RCC 7860 (cell line): ENCODE results near the gene ACADVL.

ENCODE experiments used
- DNase-seq: peaks from one replicate; pipeline ENCODE4 v3.0.0-alpha.2; 2015; ENCODE audit warnings: low spot score
- FAIRE-seq: peaks from 2 replicates; lab custom pipeline; 2012; peaks lifted over from hg19 to GRCh38; lab: Jason Lieb, UNC

The ACADVL gene

DNA sequence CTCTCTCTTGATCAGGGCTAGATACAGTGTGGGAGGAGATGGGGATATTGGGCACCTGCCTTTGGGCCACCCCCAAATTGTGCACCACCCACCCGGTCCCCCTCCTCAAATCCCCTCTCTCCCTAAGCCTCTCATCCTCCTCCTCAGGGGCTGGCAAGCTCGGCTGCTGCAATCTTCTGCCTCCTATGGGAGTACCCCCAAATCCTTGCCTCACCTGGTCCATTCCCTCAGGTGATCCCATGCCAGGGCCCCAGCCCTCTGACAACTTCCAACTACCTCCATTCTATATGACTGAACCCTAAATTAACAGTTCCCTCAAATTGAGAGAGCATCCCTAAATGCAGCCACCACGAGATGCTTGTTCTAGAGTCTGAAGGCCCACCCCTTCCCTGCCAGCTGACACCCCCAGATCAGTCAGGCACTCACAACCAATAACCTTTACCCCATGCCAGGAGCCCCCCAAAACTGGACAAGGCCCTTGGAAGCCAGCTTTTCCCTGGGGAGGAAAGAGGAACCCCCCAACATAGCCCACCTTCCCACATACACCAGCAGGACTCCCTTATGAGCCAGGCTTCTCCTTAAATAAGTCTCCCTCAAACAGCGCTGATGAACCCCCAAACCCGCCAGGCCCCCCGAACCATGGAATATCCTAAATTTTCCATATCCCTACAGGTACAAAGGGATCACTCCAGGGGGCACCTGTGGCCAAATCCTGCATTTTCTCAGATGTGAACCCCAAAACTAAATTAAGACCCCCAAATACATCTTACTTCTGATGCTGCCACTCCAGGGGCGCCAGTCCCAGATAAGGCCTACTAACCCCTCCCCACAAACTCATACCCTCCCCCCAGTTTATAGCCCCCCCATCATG is 3.3 kb upstream of the ACADVL start:
- FAIRE-seq (no peak), DNase-seq (no peak)

GRCh38 chr17:7217113-7217987 is 2.4 kb upstream of the ACADVL start:
- no peak for FAIRE-seq
- no peak for DNase-seq

DNA sequence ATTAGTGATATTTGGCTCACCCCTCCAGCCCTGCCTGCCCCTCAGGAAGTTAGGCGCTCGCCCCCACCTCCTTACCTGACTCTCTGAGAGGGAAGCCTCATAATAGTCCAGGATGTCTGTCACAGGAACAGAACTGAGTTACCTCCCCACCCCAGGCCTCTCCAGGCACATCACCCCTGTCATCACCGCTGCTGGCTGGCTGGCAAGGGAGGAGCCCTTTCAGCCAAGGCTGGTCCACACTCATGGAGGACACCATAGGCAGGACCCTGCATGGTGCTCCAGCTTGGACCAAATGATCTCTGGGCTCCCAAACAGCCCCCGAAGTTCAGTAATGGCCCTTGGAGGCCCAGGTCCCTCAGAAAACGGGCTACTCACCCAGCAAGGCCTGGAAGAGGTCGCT is 1.6 kb upstream of the ACADVL start:
- FAIRE-seq (no peak), DNase-seq (no peak)

GRCh38 chr17:7218758-7219157 is 980 bp upstream of the ACADVL start:
- FAIRE-seq: no peak

DNA sequence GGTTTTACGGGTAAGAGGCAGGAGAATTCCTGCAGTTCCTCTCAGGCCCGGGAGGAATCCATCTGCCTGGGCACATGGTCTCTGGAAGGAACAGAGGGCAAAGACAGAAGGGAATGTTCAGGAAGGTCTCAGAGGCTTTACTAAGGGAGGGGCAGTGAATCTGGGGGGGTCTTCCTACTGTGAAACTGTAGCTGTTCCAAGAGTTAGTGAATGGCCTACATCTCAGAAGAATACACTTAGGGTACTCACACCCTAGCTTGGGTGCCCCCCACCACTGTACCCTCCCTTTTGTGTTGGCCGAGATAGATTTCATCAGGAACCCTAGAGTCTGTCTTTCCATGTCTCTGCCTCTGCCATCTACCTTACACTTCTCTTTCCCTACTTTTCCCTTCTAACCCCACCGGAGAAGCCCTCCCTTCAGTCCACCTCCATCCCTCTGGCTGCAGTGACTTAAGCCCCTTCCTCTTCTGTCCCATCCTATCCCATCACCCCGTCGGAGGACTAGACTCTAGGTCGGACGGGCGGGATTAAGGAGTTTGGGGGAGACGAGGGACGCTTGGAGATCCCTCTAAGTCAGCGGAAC is 418 bp upstream of the ACADVL start:
- DNase-seq (no peak), FAIRE-seq (no peak)

More at GRCh38 chr17:7218758-7219157, 980 bp upstream of the ACADVL start:
- DNase-seq: no peak

DNA sequence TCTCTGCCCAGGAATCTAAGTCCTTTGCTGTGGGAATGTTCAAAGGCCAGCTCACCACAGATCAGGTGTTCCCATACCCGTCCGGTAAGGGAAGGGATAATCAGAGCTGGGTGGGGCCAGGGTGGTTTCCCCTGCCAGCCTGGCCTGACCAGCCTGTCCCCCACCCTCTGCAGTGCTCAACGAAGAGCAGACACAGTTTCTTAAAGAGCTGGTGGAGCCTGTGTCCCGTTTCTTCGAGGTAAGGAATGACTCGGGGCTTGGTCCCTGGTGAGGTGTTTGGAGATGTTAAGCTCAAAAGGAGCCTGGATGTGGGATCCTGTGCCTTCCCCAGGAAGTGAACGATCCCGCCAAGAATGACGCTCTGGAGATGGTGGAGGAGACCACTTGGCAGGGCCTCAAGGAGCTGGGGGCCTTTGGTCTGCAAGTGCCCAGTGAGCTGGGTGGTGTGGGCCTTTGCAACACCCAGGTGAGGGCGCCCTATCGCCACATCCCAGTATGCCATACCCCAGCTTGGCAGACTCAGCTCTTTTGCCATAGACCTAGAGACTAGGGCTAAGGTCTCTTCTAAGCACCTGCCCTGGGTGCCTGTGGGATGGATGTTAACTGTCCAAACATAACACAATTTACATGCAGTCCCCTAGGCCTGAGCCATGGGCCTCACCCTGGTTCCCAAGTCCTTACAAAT is 997 bp downstream of the ACADVL start:
- FAIRE-seq: no peak
- peak; percentile 36 for DNase-seq

DNA sequence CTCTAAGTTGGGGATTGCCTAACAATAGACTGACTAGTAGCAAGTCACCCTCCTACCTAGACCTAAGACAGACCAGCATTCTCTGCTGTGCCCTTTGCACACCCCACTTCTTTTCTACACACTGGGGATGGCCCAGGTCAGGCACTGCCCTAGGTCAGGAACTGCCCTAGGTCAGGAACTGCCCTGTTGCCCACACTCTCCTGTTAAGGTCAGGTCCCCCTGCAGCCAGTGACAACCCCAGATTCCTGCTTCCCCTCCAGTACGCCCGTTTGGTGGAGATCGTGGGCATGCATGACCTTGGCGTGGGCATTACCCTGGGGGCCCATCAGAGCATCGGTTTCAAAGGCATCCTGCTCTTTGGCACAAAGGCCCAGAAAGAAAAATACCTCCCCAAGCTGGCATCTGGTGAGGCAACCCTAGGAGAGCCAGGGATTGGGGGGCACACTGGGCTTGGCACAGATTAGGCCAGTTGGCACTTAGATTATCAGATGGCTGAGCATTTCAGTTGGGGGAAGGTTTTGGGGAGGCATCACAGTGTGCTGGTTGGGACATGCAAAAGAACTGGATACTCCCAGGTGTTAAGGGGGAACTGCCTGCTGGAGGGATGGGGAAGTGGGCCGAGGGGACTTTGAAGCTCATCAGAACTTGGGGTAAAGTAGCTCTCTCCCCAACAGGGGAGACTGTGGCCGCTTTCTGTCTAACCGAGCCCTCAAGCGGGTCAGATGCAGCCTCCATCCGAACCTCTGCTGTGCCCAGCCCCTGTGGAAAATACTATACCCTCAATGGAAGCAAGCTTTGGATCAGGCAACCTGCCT is 1.7 kb downstream of the ACADVL start:
- DNase-seq (no peak), FAIRE-seq (no peak)

DNA sequence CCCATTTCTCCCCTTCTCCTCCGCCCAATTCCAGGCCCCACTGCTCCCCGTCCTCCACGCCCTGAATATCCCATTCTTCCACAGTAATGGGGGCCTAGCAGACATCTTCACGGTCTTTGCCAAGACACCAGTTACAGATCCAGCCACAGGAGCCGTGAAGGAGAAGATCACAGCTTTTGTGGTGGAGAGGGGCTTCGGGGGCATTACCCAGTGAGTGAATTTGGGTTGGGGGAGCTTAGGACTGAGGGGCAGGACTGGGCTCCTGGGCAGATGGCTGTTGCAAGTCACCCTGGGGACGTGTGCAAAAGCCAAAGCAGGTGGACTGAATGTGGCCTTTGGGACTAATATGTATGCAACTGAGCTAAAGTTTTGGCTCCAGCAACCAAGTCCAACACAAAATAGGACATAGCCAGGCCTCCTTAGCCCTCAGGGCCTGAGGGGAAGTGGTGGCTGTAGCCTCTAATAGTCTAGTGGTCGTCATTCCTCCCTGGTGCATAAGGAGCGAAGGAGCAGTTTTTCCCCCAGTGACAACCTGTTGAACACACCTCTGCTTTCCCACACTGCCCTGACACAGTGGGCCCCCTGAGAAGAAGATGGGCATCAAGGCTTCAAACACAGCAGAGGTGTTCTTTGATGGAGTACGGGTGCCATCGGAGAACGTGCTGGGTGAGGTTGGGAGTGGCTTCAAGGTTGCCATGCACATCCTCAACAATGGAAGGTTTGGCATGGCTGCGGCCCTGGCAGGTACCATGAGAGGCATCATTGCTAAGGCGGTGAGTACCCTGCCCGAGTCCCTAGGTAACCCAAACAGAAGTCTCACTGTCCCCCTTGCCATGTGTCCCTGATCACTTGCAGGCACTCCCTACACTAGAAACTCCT is 2.6 kb downstream of the ACADVL start:
- DNase-seq: no peak
- no peak for FAIRE-seq

- DNase-seq (no peak), FAIRE-seq (no peak)
These were observed 3.2 kb downstream of the ACADVL start for GRCh38 chr17:7222972-7223292.

DNA sequence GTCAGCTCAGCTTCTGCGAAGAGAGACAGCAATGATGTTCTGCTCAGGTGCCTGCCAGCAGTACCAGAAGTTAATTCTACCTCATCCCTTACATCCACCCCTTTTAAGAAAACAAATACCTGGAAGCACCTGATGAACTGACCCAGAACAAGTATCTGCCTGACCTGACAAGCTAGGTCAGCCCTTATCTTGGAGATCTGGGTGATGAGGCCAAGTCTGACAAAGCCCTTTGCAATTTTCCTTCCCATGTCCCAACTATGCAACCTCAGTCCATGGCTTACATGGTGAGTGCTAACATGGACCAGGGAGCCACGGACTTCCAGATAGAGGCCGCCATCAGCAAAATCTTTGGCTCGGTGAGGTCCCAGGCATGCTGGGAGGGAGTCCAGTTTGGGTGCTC is 3.6 kb downstream of the ACADVL start:
- FAIRE-seq: no peak

GRCh38 chr17:7224110-7224509 is 4.4 kb downstream of the ACADVL start:
- DNase-seq: no peak
- FAIRE-seq: no peak

More for the DNA sequence above, 3.6 kb downstream of the ACADVL start:
- no peak for DNase-seq

- DNase-seq: no peak
- FAIRE-seq: no peak
These were observed 4.9 kb downstream of the ACADVL start for GRCh38 chr17:7224661-7225111.

- DNase-seq: no peak
- no peak for FAIRE-seq
These were observed 6.1 kb downstream of the ACADVL start for GRCh38 chr17:7225711-7226331.

GRCh38 chr17:7226721-7227710 is 7.3 kb downstream of the ACADVL start:
- FAIRE-seq: no peak
- no peak for DNase-seq

GRCh38 chr17:7228920-7229319 is 9.2 kb downstream of the ACADVL start:
- DNase-seq: no peak
- no peak for FAIRE-seq

GRCh38 chr17:7229504-7229903 is 9.8 kb downstream of the ACADVL start:
- DNase-seq (no peak), FAIRE-seq (no peak)

- FAIRE-seq: no peak
- no peak for DNase-seq
These were observed 12.4 kb downstream of the ACADVL start for GRCh38 chr17:7232114-7232513.

DNA sequence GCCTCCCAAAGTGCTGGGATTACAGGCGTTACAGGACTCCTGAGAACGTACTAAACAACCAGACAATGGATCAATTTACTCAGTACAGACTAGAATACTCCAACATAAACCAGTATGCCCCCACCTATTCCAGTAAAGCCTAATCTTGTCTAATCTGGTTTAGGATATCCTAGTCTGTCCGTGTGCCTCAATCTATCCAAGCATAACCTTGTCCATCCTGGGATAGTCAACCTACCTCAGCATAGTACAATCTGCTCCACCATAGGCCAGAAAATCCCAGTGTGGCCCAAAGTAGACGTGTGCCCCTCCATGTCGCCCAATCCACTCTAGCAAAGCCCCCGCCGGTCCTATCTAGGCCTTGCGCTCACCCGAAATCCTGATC is 14.0 kb downstream of the ACADVL start:
- FAIRE-seq (no peak), DNase-seq (no peak)
